GM23338 (cell line): Measurements from ENCODE around the gene EPSTI1.

Source experiments
- CTCF ChIP-seq, 2 experiments: fragments of 200-600 bp in 1 of 2; sonication (generic) in 1 of 2; conservative IDR thresholded peaks; 2 replicates each; pipeline versions ENCODE4 v1.5.1 to v1.6.1; 2016 to 2017; ENCODE audit warnings: antibody characterized with exemption in 2 of 2, low read depth in 2 of 2, mild to moderate bottlenecking in 2 of 2, moderate library complexity in 1 of 2
- EZH2phosphoT487 ChIP-seq: fragments of 200-600 bp; sonication (generic); IDR thresholded peaks from one replicate; pipeline ENCODE4 v1.8.1; 2018; ENCODE audit warnings: antibody characterized with exemption; ENCODE audit not compliant: unreplicated experiment

GRCh38 chr13:43033038-43033437 lies 41.0 kb upstream of the EPSTI1 start:
- TF ChIP-seq CTCF (conservative IDR thresholded peaks at IDR 0.05; ENCODE audit: low read depth in 2 of 2) (no peak), EZH2phosphoT487 (no peak)
